GM18526 (cell line): ENCODE results near the gene TBC1D8B.

ENCODE experiments used
- POLR2A ChIP-seq: IDR thresholded peaks from 3 replicates; pipeline ENCODE4 v1.6.1; 2011; ENCODE audit not compliant: insufficient read length; ENCODE audit errors: extremely low read depth

The TBC1D8B gene

DNA sequence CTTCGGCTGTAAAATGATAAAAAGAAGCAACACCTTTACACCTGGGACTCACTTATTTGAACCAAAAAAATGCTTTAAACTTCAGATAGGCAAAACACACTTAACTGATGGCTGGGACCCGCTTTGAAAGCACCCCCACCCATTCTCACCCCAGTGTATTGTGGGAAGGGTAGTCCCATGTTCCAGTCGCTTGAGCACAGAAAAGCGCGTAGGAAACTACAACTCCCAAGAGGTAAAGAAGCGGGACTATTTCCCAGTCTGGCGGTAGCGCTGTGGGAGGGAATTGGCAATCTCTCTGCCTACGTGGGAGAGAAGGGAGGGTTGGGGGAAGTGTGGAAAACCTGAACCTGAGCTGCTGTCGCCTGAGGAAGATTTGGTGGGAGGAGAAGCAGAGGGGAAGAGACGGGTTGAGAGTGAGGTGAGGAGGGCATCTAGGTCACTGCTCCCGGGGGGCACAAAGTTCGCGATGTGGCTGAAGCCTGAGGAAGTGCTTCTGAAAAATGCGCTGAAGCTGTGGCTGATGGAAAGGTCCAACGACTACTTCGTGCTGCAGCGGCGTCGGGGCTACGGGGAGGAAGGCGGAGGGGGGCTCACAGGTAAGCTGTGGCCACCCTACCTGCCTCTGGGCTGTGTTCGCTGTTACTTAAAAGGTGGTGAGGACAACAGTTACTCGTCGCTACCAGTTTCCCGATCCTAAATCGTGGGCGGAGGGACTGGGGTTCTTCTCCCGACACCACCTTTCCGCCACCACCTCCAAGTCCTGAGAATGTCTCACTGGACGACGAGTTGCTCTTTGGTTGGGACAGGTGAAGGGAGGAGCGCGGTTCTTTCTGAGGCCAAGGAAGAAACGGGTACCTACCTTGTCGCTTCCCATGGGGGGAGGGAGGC lies at the start of gene TBC1D8B:
Gene TBC1D8B, plus strand, starts transcription at position 286 of the 888 bp plus-strand sequence. Its CDS starts 181 bp downstream, at position 467.
- TF ChIP-seq POLR2A: peak; percentile 30

DNA sequence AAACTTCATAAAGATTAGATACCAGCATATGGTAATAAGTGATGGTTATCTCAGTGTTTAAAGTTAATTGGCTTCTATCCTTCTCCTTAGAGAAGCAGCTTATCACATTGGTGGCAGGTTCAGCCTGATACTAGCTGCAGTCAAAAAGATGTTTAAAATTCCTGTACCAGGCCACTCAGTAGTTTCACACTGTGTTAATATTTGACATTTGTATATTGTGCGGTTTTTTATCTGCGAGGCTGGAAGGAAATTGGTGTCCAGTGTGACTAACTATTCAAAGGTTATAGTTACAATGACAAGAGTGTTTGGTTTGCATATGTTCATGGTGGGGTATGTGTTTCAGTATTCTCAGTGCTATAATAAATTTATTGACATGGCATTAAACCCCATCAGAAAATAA lies 27.5 kb upstream of the TBC1D8B start:
- TF ChIP-seq POLR2A: no peak

DNA sequence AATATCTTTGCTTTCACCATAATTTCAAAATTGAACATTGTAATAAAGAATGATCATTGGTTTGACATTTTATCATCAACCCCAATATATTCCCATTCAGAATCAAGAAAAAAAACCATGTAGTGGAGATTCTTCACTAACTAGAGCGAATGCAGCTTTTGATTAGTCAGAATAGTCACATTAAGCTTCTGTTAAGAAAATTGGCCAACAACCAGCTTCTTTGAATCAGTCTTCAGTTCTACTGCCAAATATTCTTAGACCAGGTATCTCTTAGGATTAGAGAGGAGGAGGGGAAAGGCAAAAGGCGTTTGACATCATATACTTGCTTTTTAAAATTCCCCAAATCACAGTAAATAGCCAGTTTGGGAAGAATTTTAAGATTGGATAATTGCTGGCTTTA lies 22.2 kb upstream of the TBC1D8B start:
- TF ChIP-seq POLR2A: no peak

DNA sequence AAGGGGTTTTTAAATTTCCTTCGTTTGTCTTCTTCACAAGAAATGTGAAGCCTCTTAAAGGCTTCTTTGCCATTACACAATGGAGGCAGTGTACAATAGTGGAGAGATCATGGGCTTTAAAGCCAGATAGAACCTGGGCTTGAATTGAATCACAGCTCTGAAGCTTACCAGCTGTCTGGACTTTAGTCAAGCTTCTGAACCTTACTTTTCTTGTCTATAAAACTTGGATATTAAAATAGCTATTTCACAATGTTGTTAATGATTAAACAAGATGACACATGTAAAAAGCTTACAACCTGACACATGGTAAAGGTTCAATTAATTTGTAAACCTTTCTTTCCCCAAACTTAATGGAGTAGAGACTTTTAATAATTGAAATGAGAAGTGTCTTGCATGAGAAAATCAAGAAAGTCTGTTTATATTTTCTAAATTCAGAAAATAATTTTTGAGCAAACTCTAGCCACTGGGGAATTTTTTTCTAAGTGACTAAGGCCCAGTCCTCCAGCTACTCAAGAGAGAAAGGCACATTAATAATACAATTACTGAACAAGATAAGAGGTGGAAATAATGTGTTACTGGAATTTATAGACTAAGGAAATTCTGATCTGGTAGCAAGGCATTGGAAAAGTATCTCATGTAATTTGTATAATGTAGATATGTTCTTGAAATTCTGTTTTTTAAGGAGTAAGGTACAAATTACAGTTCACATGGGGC lies 21.7 kb upstream of the TBC1D8B start:
- no peak for TF ChIP-seq POLR2A

DNA sequence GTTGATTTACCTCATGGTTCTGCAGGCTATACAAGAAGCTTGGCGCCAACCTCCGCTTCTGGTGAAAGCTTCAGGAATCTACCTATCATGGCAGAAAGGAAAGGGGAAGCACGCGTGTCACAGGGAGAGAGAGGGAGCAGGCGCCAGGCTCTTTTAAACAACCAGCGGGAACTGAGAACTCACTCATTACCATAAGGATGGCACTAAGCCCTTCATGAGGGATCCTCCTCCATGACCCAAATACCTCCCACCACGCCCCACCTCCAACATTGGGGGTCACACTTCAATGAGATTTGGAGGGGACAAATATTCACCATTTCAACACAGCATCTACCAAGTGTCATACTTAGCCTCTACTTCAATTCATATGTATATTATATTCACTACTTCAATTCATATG lies 18.8 kb upstream of the TBC1D8B start:
- TF ChIP-seq POLR2A: no peak

DNA sequence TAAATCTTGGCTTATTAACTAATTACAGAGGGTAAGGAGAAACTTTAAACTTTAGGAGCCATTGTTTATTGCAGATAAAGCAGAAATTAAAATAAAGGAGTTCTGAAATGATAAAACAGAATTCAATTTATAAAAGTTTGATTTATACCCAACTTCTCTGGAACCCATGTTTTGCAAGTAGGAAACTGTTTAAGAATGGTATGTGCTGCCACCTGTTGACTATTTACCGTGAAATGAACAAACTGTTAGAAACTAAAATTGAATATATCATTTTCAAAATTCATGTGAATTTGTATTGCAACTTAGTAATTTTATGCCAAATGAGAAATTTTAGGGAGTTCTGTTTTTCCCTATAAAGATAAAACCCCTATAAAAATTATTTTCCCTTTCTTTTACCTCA lies 11.0 kb upstream of the TBC1D8B start:
- no peak for TF ChIP-seq POLR2A

DNA sequence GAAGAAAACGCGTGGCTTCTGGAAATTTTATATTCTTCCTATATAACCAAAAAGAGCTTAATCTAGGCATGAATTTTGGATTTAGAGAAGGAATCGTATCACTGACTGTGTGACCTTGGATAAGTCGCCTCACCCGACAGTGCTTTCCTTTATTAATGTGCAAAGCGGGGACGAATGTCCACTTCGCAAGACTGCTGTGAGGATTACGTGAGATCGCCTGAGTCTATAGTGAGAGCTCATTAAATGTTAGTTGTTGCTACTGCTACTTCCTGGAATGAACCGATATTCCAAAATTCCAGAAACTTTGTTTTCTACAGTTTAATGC lies 448 bp upstream of the TBC1D8B start:
- no peak for TF ChIP-seq POLR2A

DNA sequence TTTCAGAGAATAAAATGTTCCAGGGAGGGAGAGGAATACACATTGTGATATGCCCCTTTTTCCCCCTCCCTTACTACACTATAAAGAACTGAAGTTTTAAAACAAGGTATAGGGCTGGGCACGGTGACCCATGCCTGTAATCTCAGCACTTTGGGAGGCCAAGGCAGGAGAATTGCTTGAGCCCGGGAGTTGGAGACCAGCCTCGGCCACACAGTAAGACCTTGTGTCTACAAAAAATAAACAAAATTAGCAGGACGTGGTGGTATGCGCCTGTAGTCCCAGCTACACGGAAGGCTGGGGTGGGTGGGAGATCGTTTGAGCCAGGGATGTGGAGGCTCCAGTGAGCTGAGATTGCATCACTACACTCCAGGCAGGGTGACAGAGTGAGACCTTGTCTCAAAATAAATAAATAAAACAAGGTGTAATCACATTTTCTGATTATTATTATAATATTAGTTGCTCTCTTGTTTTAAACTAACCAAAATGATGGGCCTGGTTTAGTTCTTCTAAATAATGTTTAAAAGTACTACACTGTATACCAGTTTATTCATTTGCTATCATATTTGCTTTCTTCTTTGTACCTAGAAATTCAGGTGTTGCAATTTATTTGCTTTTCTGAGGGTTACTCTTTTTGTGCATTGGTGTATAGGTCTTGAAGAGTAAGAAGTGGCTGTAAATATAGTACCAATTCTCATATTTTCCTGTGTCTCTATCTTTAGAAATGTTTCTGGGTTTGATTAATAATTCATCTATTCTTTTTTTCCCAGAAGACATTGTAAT lies 8.8 kb downstream of the TBC1D8B start:
- TF ChIP-seq POLR2A: no peak

DNA sequence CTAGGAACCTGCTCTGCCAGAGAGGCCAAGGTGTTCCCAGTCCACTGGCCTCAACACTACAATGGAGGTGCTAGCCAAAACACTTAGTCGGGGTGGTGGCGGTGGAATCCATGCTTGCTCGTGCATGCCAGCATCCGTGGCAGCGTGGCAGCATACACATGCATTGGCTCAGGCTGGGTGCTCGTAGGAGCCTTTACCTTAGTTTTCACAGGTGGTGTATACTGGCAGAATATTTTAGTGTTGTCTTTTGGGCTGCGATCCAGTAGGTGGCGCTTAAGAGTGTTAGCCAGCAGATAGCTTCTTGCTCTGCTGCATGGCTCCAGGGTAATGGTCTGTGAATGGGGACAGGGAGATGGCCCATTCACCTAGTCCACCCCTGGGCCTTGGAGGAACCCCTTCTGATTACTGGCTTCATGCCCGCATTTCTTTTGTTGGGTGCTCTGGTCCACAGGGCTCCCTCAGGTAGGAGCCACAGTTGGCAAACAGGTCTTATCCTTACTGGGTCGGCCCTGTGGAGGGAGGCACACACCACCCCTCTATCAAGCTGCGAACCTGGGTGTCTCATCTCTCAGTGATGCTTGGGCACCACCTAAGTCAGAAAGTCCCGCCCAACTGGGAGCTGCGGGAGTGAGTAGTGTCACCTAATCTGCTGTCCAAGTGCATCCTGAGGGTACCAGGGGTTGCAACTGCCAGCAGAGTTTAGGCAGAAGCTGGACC lies 60.7 kb downstream of the TBC1D8B start:
- no peak for TF ChIP-seq POLR2A

DNA sequence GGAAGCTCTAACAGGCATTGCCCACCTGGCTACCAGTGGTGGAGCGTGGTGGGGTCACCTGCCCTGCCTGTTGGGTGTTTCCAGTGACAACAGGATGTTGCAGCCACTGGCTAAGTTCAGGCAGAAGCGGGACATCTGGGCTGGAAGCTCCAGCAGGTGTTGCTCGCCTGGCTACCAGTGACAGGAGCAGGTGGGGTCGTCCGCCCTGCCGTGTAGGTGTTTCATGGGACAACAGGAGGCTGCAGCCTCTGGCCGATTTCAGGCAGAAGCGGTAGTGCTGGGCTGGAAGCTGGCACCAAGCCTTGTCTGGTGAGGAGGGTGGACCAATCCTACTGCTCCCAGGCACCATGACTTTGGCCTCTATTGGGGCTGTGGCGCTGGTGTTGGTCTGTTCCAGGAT lies 61.2 kb downstream of the TBC1D8B start:
- no peak for TF ChIP-seq POLR2A

DNA sequence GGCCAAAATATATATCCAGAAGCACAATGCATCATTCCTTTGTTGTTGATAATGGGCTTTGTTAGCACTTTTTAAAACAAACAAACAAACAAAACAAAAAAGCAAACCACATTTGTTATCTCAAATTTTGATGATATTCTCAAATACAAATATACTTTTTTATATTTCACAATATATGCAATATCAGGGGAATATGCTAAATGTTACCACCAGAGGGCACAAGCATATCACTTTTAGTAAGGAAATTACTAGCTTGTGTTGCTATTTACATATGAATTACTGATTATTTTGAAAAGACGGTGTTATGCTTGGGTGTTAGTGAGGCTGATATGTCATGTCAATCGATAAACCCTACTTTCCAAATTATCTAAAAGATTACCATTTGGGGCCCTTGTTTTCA lies 71.6 kb downstream of the TBC1D8B start:
- no peak for TF ChIP-seq POLR2A

DNA sequence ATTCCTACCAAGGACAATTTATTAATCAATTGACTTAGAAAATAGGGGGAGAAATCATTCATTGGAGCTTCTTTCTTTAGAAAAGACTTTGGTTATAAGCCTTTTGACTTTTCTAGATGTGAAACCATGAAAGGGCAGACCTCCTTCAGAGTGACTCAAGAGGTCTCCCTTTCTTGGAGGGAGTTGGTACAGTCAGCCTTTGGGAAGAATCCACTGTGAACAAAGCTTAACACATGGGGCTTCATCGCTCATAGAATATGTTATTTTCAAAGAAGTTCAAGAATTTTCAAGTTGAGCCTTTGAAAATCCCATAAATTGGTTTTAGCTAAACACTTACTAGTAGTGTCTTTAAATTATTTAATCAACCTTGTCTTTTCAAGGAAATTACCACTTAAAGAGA lies 72.7 kb downstream of the TBC1D8B start:
- TF ChIP-seq POLR2A: no peak

DNA sequence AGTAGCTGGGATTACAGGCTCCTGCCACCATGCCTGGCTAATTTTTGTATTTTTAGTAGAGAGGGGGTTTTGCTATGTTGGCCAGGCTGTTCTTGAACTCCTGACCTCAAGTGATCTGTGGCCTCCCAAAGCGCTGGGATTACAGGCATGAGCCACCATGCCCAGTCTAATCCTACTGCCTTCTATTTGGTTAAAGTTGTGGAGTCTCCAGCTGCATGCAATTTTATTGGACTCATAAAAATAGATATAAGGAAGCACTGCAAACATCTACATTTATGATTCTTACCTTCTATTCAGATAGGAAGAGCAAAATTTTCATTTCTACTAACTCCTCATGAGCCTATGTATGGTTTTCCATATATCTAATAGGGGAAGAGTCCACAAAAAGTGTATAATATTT lies 87.0 kb downstream of the TBC1D8B start:
- TF ChIP-seq POLR2A: no peak

DNA sequence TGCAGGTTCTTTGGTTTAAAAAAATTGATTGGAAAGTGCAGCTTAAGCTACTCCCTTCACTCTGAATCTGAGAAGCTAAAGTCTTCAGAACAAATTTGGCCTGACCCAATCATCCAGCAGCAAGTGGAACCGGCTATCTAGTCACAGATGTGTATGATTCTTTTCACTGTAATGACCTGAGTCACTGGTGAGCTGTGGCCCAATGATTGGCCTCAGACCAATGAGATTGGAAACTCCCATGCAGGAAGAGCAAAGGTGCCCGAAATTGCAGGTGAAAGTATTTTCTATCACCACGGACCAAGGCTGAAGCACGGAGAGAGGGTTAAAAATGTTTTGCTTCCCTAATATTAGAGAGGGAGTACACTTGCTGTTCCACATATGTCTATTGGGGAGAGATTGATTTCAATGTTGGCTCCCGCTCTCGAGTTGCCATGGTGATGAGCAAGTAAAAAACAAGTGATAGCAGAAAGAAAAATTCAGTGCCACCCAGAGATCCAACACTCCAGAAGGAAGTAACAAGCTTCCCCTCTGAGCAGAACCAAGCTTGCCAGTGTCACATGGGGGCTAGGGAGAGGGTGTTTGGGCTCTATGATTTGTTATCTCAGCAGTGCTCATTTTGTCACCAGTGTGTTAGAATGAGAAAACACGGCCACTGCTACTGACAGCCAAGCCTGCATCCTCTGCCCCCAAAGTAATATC lies 89.4 kb downstream of the TBC1D8B start:
- TF ChIP-seq POLR2A: no peak
